Neural crest cell (in vitro differentiated cells): ENCODE data around the gene IFITM2. TPM values are rescaled to one million over a fixed set of nuclear protein-coding genes. Genes with fewer than 3 reads are reported as not detected.
A peak's percentile ranks its signal among the peaks of the same experiment; 100 is the strongest.
"Not testable (repeated sequence)": the region's sequence is repeated elsewhere in the genome, so short reads cannot be mapped to it uniquely, and the experiment has no call there.

Experiments
- DNase-seq: peaks from one replicate; pipeline ENCODE4 v3.0.0; 2021; ENCODE audit warnings: low read depth, mixed read lengths, low spot score
- H3K27ac Mint-ChIP-seq: one replicate; pipeline ENCODE4 v1.8.0; 2021; ENCODE audit warnings: mild to moderate bottlenecking, mixed read lengths; ENCODE audit not compliant: unreplicated experiment
- H3K27me3 Mint-ChIP-seq: 2 replicates; pipeline ENCODE4 v1.8.0; 2021; ENCODE audit warnings: low read depth, mild to moderate bottlenecking, mixed read lengths
- H3K36me3 Mint-ChIP-seq: 2 replicates; pipeline ENCODE4 v1.8.0; 2021; ENCODE audit warnings: low read depth, mild to moderate bottlenecking, mixed read lengths
- H3K4me1 Mint-ChIP-seq: 2 replicates; pipeline ENCODE4 v1.8.0; 2021; ENCODE audit warnings: mixed read lengths
- H3K4me3 Mint-ChIP-seq: one replicate; pipeline ENCODE4 v1.8.0; 2021; ENCODE audit warnings: mild to moderate bottlenecking, mixed read lengths
- H3K9me3 Mint-ChIP-seq: 2 replicates; pipeline ENCODE4 v1.8.0; 2021; ENCODE audit warnings: mixed read lengths
- total RNA-seq: library from RNA; stranded (reverse); gene quantifications from 2 replicates; pipeline ENCODE4 v1.2.1, GENCODE V29; 2021
- TF ChIP-seq, protein P1 (sequence below): fragments of 200-600 bp; sonication (generic); conservative IDR thresholded peaks from 2 replicates; pipeline ENCODE4 v1.5.0; 2021; ENCODE audit warnings: antibody characterized with exemption, mild to moderate bottlenecking

IFITM2 gene
- total RNA-seq, 1 donor from 2014 or later = 55.0 TPM

- TF ChIP-seq, protein P1, sequence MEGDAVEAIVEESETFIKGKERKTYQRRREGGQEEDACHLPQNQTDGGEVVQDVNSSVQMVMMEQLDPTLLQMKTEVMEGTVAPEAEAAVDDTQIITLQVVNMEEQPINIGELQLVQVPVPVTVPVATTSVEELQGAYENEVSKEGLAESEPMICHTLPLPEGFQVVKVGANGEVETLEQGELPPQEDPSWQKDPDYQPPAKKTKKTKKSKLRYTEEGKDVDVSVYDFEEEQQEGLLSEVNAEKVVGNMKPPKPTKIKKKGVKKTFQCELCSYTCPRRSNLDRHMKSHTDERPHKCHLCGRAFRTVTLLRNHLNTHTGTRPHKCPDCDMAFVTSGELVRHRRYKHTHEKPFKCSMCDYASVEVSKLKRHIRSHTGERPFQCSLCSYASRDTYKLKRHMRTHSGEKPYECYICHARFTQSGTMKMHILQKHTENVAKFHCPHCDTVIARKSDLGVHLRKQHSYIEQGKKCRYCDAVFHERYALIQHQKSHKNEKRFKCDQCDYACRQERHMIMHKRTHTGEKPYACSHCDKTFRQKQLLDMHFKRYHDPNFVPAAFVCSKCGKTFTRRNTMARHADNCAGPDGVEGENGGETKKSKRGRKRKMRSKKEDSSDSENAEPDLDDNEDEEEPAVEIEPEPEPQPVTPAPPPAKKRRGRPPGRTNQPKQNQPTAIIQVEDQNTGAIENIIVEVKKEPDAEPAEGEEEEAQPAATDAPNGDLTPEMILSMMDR = no peak
- no peaks in the 10 kb centered on the region for H3K9me3 Mint-ChIP-seq
- peaks cover 63% of the 10 kb centered on the region for H3K27me3 Mint-ChIP-seq
- H3K27ac Mint-ChIP-seq = no peak overlapping the region
- H3K4me3 Mint-ChIP-seq = peak overlapping the region; percentile 88
- no peak for DNase-seq
- peaks cover 42% of the 10 kb centered on the region for H3K4me1 Mint-ChIP-seq
- H3K36me3 Mint-ChIP-seq = peaks cover 2% of the 10 kb centered on the region
Observed at GRCh38 chr11:312092-312816, 4.6 kb downstream of the IFITM2 start.

DNA sequence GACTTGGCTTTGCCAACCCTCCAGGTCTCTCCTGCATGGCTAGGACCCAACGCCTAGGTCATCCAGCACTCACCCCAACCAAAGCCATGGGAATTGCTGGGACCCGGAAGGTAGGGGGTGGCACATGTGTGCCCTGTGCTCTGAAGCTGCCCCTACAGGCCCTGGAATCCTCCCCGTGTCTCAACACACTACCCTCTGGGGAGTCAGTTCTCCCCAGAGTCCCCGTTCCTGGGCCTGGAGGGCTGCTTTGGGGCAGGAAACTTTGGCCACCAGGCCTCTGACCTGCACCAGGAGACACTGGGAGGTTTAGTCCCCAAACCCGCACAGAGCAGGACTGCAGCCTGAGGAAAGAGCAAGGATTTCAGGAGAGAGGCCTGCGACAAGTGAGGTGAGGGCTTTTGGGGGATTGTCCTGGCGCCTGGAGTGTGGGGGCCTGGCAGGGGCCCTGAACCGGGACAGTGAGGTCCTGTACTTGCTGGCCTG, 5.7 kb downstream of the IFITM2 start:
- Mint-ChIP-seq H3K4me1 (peaks cover 40% of the 10 kb centered on the region), H3K4me3 (peak overlapping the region; percentile 83), H3K36me3 (peaks cover 2% of the 10 kb centered on the region), H3K27me3 (peaks cover 67% of the 10 kb centered on the region), H3K9me3 (no peaks in the 10 kb centered on the region), H3K27ac (no peak overlapping the region)
- TF ChIP-seq, protein P1 = no peak
- DNase-seq = no peak

DNA sequence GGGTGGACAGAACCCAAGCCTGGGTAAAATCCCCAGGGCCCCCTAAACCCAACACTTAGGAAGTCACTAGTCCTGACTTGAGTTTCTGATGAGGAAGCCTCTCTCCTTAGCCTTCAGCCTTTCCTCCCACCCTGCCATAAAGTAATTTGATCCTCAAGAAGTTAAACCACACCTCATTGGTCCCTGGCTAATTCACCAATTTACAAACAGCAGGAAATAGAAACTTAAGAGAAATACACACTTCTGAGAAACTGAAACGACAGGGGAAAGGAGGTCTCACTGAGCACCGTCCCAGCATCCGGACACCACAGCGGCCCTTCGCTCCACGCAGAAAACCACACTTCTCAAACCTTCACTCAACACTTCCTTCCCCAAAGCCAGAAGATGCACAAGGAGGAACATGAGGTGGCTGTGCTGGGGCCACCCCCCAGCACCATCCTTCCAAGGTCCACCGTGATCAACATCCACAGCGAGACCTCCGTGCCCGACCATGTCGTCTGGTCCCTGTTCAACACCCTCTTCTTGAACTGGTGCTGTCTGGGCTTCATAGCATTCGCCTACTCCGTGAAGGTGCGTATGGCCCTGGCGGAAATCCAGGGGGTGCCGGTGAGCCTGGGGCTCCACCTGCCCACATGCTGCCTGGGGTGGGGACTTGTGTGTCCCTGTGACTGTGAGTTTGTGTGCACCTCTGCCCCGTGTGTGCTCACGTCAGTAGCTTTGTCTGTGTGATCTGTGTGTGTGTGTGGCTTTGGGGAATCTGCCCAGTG, 6.4 kb downstream of the IFITM2 start, which contains the start of gene IFITM1:
Gene IFITM1 (plus strand): TSS at position 254 of the 767 bp plus-strand sequence. CDS start 131 bp downstream, at position 385.
- no peak for DNase-seq
- Mint-ChIP-seq H3K9me3 (no peaks in the 10 kb centered on the region), H3K27me3 (peaks cover 67% of the 10 kb centered on the region), H3K36me3 (peaks cover 2% of the 10 kb centered on the region), H3K4me1 (peaks cover 37% of the 10 kb centered on the region), H3K27ac (no peak within 1 kb of the TSS), H3K4me3 (peak within 1 kb of the TSS; percentile 83)
- TF ChIP-seq, protein P1 = no peak

DNA sequence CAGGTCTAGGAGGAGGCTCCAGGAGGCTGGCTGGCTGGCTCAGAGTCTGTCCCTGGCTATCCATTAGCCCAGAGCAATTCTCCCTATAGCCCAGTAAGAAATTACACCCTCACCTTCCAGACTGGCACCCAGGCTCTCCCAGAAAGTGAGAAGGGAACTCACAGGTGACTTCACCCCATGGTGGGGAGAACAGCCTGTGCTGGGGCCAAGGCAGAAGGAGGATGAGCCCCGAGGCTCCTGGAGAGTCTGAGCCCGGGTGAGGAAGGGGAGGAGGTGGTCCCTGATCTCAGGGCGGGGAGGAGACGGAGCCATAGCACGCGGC, 6.9 kb downstream of the IFITM2 start:
- Mint-ChIP-seq H3K4me3 (peak overlapping the region; percentile 83), H3K27me3 (peaks cover 63% of the 10 kb centered on the region), H3K4me1 (peaks cover 34% of the 10 kb centered on the region)
- H3K36me3 Mint-ChIP-seq, H3K27ac Mint-ChIP-seq, H3K9me3 Mint-ChIP-seq, DNase-seq: not testable (repeated sequence)

- Mint-ChIP-seq H3K4me3 (peak overlapping the region; percentile 83), H3K27me3 (peaks cover 62% of the 10 kb centered on the region), H3K4me1 (peaks cover 34% of the 10 kb centered on the region), H3K27ac (no peak overlapping the region), H3K9me3 (no peaks in the 10 kb centered on the region), H3K36me3 (peaks cover 2% of the 10 kb centered on the region)
- no peak for DNase-seq
- TF ChIP-seq, protein P1 = no peak
Observed at GRCh38 chr11:315051-315481, 7.5 kb downstream of the IFITM2 start.
